ENCODE results near the gene PLPPR1.

DNA sequence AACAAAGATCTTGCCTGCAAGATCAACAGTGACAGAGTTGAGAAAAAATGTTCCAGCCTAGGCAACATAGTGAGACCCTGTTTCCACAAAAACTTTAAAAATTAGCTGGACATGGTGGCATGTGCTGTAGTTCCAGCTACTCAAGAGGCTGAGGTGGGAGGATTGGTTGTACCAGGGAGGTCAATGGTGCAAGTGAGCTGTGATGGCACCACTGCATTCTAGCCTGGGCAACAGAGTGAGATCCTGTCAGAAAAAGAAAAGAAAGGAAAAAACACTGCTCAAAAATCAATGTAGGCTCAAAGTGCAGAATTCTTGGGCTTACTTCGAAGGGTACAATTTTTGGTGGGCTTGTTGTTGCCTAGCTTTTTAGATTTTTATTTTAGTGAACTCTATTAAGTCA is 145.4 kb downstream of the PLPPR1 start:
- TF ChIP-seq, protein P1, sequence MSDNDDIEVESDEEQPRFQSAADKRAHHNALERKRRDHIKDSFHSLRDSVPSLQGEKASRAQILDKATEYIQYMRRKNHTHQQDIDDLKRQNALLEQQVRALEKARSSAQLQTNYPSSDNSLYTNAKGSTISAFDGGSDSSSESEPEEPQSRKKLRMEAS (IDR thresholded peaks at IDR 0.05): no peak
- TF ChIP-seq SP1 (IDR thresholded peaks at IDR 0.05; ENCODE audit: low read depth) (no peak), SRF (IDR thresholded peaks at IDR 0.05; ENCODE audit: low read depth) (no peak), POLR2AphosphoS5 (IDR thresholded peaks at IDR 0.05; ENCODE audit: low read depth, low read length) (no peak), POLR2A (IDR thresholded peaks at IDR 0.05; ENCODE audit: borderline replicate concordance, extremely low read depth, insufficient read depth, insufficient read length) (no peak), SIN3A (IDR thresholded peaks at IDR 0.05; ENCODE audit: low read depth) (no peak), RAD21 (IDR thresholded peaks at IDR 0.05; ENCODE audit: low read depth) (no peak), ZNF274 (IDR thresholded peaks at IDR 0.05; ENCODE audit: low read depth, low read length) (no peak), REST (IDR thresholded peaks at IDR 0.05; ENCODE audit: low read depth) (no peak), EZH2 (IDR thresholded peaks at IDR 0.05) (no peak), JUND (IDR thresholded peaks at IDR 0.05) (no peak), CEBPB (IDR thresholded peaks at IDR 0.05; ENCODE audit: low read depth) (no peak), EZH2phosphoT487 (IDR thresholded peaks at IDR 0.05; ENCODE audit: borderline replicate concordance) (no peak)
- TF ChIP-seq, protein P2, sequence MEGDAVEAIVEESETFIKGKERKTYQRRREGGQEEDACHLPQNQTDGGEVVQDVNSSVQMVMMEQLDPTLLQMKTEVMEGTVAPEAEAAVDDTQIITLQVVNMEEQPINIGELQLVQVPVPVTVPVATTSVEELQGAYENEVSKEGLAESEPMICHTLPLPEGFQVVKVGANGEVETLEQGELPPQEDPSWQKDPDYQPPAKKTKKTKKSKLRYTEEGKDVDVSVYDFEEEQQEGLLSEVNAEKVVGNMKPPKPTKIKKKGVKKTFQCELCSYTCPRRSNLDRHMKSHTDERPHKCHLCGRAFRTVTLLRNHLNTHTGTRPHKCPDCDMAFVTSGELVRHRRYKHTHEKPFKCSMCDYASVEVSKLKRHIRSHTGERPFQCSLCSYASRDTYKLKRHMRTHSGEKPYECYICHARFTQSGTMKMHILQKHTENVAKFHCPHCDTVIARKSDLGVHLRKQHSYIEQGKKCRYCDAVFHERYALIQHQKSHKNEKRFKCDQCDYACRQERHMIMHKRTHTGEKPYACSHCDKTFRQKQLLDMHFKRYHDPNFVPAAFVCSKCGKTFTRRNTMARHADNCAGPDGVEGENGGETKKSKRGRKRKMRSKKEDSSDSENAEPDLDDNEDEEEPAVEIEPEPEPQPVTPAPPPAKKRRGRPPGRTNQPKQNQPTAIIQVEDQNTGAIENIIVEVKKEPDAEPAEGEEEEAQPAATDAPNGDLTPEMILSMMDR (IDR thresholded peaks at IDR 0.05 in 2 of 3, conservative IDR thresholded peaks at IDR 0.05 in 1 of 3; ENCODE audit: borderline replicate concordance in 1 of 3, insufficient read depth in 1 of 3, low read depth in 2 of 3, low read length in 2 of 3): no peak
